Breast epithelium (tissue), 4 donors: ENCODE data around the gene COG2. TPM values are rescaled to one million over a fixed set of nuclear protein-coding genes. Genes with fewer than 3 reads are reported as not detected.
A peak's percentile ranks its signal among the peaks of the same experiment; 100 is the strongest.

Source experiments
- DNase-seq, 2 donors: peaks; one replicate each; pipeline ENCODE4 v3.0.0-alpha.2; 2019; ENCODE audit warnings: low spot score in 2 of 2
- H3K27ac ChIP-seq, 2 donors: fragments of 200-600 bp; sonication (generic) in 1 of 2; one replicate each; pipeline ENCODE4 v1.5.1; 2016 to 2019; ENCODE audit warnings: mild to moderate bottlenecking in 1 of 2
- H3K27me3 ChIP-seq, 2 donors: fragments of 200-600 bp; sonication (generic) in 1 of 2; one replicate each; pipeline versions ENCODE4 v1.5.1 to v1.6.0; 2017 to 2019; ENCODE audit warnings: control low read depth in 1 of 2, mild to moderate bottlenecking in 1 of 2
- H3K36me3 ChIP-seq: fragments of 200-600 bp; one replicate; pipeline ENCODE4 v1.5.1; 2019
- H3K4me1 ChIP-seq, 2 donors: fragments of 200-600 bp; sonication (generic); one replicate each; pipeline ENCODE4 v1.5.1; 2016 to 2019; ENCODE audit warnings: control low read depth in 1 of 2
- H3K4me3 ChIP-seq, 3 donors: fragments of 200-600 bp; sonication (generic); 1 replicate in 2 of 3; 2 replicates in 1 of 3; pipeline ENCODE4 v1.5.1; 2016 to 2019; ENCODE audit warnings: mild to moderate bottlenecking in 3 of 3, moderate library complexity in 2 of 3
- H3K9me3 ChIP-seq, 2 donors: fragments of 200-600 bp; sonication (generic) in 1 of 2; one replicate each; pipeline ENCODE4 v1.5.1; 2016 to 2019; ENCODE audit warnings: control low read depth in 1 of 2
- POLR2A ChIP-seq: fragments of 450-650 bp; IDR thresholded peaks from one replicate; pipeline ENCODE4 v1.6.1; 2016; ENCODE audit warnings: antibody characterized with exemption, mild to moderate bottlenecking, moderate library complexity
- POLR2AphosphoS5 ChIP-seq, 3 donors: sonication (generic); formaldehyde crosslinking; IDR thresholded peaks; one replicate each; pipeline ENCODE4 v1.6.1; 2017; ENCODE audit warnings: antibody characterized with exemption in 3 of 3
- intact Hi-C: fragments of 100-400 bp; cut with DNase I; formaldehyde crosslinking; loops from one replicate; pipeline ENCODE4 v1.15.1; 2023; ENCODE audit warnings: low total_unique reads
- total RNA-seq, 3 donors: library from RNA; depleted of rRNA; stranded (reverse); fragments of >200 nt; gene quantifications; one replicate each; pipeline ENCODE4 v1.1.0, GENCODE V29; 2016
- TF ChIP-seq, protein P1 (sequence below), 3 donors: fragments of 450-650 bp; IDR thresholded peaks; one replicate each; pipeline ENCODE4 v1.5.1; 2016 to 2017; ENCODE audit warnings: antibody characterized with exemption in 3 of 3, mild to moderate bottlenecking in 3 of 3, moderate library complexity in 3 of 3

The COG2 gene
- total RNA-seq, 3 donors from 2014 or later: 22.9 to 44.3 (median 33.4) TPM

DNA sequence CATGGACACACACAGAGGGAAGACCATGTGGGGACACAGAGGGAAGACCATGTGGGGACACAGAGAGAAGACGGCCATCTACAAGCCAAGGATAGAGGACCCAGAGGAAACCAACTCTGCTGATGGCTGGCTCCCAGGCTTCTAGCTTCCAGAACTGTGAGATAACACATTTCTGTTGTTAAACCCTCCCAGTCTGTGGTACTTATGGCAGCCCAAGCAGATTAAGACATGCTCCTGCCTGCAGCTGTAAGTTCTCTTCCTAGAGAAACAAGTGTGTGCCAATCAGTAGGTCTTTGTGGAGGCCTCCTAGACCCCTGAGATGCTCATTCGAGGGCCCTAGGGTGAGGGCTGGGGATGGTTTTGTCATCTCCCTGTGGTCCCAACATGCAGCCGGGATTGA, 69.0 kb downstream of the COG2 start:
- no peaks in the 10 kb centered on the region for H3K27me3 ChIP-seq
- intact Hi-C loops: loop anchor here (10.0 kb wide), 1 partner anchor 1684 kb away; no protein-coding TSS in a partner anchor
- TF ChIP-seq POLR2AphosphoS5 (IDR thresholded peaks at IDR 0.05): no peak
- TF ChIP-seq POLR2A: no peak
- TF ChIP-seq, protein P1, sequence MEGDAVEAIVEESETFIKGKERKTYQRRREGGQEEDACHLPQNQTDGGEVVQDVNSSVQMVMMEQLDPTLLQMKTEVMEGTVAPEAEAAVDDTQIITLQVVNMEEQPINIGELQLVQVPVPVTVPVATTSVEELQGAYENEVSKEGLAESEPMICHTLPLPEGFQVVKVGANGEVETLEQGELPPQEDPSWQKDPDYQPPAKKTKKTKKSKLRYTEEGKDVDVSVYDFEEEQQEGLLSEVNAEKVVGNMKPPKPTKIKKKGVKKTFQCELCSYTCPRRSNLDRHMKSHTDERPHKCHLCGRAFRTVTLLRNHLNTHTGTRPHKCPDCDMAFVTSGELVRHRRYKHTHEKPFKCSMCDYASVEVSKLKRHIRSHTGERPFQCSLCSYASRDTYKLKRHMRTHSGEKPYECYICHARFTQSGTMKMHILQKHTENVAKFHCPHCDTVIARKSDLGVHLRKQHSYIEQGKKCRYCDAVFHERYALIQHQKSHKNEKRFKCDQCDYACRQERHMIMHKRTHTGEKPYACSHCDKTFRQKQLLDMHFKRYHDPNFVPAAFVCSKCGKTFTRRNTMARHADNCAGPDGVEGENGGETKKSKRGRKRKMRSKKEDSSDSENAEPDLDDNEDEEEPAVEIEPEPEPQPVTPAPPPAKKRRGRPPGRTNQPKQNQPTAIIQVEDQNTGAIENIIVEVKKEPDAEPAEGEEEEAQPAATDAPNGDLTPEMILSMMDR (IDR thresholded peaks at IDR 0.05): no peak
- no peak overlapping the region for H3K27ac ChIP-seq
- no peaks in the 10 kb centered on the region for H3K36me3 ChIP-seq
- H3K4me3 ChIP-seq: no peak overlapping the region
- H3K4me1 ChIP-seq: peaks cover 0 to 7% of the 10 kb centered on the region in 2 donors
- no peaks in the 10 kb centered on the region for H3K9me3 ChIP-seq
- DNase-seq: no peak

- no peak for DNase-seq
- Histone ChIP-seq H3K27me3 (no peaks in the 10 kb centered on the region), H3K9me3 (no peaks in the 10 kb centered on the region), H3K4me1 (peaks cover 0 to 7% of the 10 kb centered on the region in 2 donors), H3K27ac (no peak overlapping the region), H3K4me3 (no peak overlapping the region), H3K36me3 (no peaks in the 10 kb centered on the region)
- intact Hi-C loops: loop anchor here (10.0 kb wide), 1 partner anchor 1682 kb away; no protein-coding TSS in a partner anchor
- TF ChIP-seq POLR2A (no peak), POLR2AphosphoS5 (IDR thresholded peaks at IDR 0.05) (no peak)
- TF ChIP-seq, protein P1 (IDR thresholded peaks at IDR 0.05): no peak
Observed at GRCh38 chr1:230712470-230712942, 70.2 kb downstream of the COG2 start.

DNA sequence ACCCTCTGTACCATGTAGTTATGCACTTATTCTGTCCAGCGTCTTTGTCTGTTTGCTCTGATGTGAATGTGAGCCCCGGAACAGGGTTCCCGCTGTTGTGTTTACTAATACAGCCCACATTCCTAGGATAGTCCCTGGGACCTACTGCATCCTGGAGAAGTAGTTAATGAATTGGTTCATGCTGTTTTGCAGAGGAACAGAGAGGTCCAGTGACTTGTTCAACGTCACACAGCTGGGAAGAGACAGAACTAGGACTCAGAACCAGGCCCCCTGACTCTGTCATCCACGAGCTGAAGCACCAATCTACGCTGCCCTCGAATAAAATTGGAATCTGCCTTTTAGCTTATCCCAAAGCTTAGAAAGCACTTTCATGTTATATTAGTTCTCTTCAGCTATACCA, 70.9 kb downstream of the COG2 start:
- Histone ChIP-seq H3K9me3 (no peaks in the 10 kb centered on the region), H3K27me3 (no peaks in the 10 kb centered on the region), H3K27ac (no peak overlapping the region), H3K36me3 (no peaks in the 10 kb centered on the region), H3K4me1 (peaks cover 0 to 7% of the 10 kb centered on the region in 2 donors), H3K4me3 (peak overlapping the region in 1 of 3 donors; percentile 29)
- intact Hi-C loops: loop anchor here (10.0 kb wide), 1 partner anchor 1682 kb away; no protein-coding TSS in a partner anchor
- TF ChIP-seq POLR2AphosphoS5 (IDR thresholded peaks at IDR 0.05): no peak
- TF ChIP-seq POLR2A: no peak
- TF ChIP-seq, protein P1 (IDR thresholded peaks at IDR 0.05): no peak
- DNase-seq: no peak

GRCh38 chr1:230713547-230713914, 71.2 kb downstream of the COG2 start:
- Histone ChIP-seq H3K27me3 (no peaks in the 10 kb centered on the region), H3K4me3 (peak overlapping the region in 2 of 3 donors; percentile 29 to 40), H3K27ac (peak overlapping the region in 1 of 2 donors; percentile 33), H3K36me3 (no peaks in the 10 kb centered on the region), H3K9me3 (no peaks in the 10 kb centered on the region), H3K4me1 (peaks cover 0 to 7% of the 10 kb centered on the region in 2 donors)
- intact Hi-C loops: loop anchor here (10.0 kb wide), 1 partner anchor 1681 kb away; no protein-coding TSS in a partner anchor
- TF ChIP-seq POLR2A (no peak), POLR2AphosphoS5 (IDR thresholded peaks at IDR 0.05) (no peak)
- TF ChIP-seq, protein P1 (IDR thresholded peaks at IDR 0.05): no peak
- no peak for DNase-seq

DNA sequence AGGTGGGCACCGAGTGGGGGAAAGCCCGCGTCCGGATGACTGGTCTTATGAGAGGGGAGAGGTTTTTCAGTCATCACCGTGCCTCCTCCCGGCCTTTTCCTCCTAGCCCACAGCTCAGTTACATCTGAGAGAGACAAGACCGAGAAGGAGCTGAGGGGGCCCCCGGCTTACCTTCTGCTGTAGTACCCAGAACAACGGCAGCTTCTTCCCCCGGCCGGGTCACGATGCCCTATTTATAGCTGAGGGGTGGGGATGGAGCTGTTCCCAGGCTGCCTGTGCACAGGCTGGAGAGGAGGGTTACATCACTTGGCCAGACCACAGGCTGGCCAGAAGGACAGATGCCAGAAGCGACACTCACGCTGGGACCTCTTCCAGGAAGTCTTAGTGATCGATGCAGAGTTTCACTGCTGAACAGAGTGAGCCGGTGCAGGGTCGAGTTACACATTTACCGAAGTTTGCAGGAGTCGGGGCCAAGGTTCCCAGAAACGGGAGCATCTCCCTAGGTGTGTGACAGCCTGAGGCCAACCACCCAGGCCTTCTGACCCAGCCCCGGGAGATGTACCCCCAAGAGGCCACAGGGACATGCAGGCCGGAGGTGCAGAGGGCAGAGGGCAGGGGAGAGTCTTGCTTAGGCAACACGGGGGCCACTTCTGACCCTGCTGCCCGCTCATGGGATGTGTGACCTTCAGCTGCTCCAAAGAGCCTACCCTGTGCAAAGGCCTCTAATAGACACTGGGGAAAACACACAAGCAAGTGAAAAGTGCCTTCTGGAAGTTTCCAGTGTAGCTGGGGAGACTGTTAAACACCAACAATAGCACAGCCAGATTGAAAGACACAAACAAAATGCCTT, 71.9 kb downstream of the COG2 start, which contains the start of gene AGT:
Gene AGT, minus strand, starts transcription at position 208 of the 850 bp plus-strand sequence. CDS start 3,299 bp downstream, outside the sequence.
- intact Hi-C loops: loop anchor here (10.0 kb wide), 1 partner anchor 1681 kb away; no protein-coding TSS in a partner anchor
- peak in 1 of 2 donors; percentile 32 for DNase-seq
- TF ChIP-seq POLR2AphosphoS5 (IDR thresholded peaks at IDR 0.05) (no peak), POLR2A (no peak)
- TF ChIP-seq, protein P1 (IDR thresholded peaks at IDR 0.05): no peak
- H3K4me1 ChIP-seq: peaks cover 0 to 7% of the 10 kb centered on the region in 2 donors
- no peaks in the 10 kb centered on the region for H3K36me3 ChIP-seq
- H3K27me3 ChIP-seq: no peaks in the 10 kb centered on the region
- peak within 1 kb of the TSS in 1 of 2 donors; percentile 33 for H3K27ac ChIP-seq
- no peaks in the 10 kb centered on the region for H3K9me3 ChIP-seq
- peak within 1 kb of the TSS in 2 of 3 donors; percentile 29 to 40 for H3K4me3 ChIP-seq
